HepG2 (cell line): Measurements from ENCODE around the gene EIF3J. TPM values are rescaled to one million over a fixed set of nuclear protein-coding genes. Genes with fewer than 3 reads are reported as not detected.

Source experiments
- ATAC-seq: fragments of 200-7000 bp; cut with Tn5 transposase; 3 replicates; pipeline ENCODE4 v1.9.1; 2020; ENCODE audit warnings: mild to moderate bottlenecking, moderate library complexity
- BruUV-seq: library from RNA; stranded (reverse); fragments of 400-500 nt; replicated peaks from 2 replicates; lab custom pipeline; 2021; lab: Mats Ljungman, UMichigan
- CTCF ChIA-PET: fragments of 300-600 bp; formaldehyde crosslinking; extraction: SDS; loops from one replicate; lab custom pipeline; 2021; ENCODE audit warnings: low total read pairs, inconsistent platforms, low intra/inter-chr PET ratio; lab: Yijun Ruan, JAX
- POLR2A ChIA-PET: fragments of 350-600 bp; sonication (Branson Sonifier 250); formaldehyde crosslinking; loops from one replicate; lab custom pipeline; 2020; ENCODE audit warnings: antibody characterized with exemption, inconsistent platforms; lab: Yijun Ruan, JAX
- DNase-seq: peaks from one replicate; pipeline ENCODE4 v3.0.0-alpha.2; 2015; ENCODE audit warnings: low spot score
- FAIRE-seq: peaks from 3 replicates; lab custom pipeline; 2011; peaks lifted over from hg19 to GRCh38; lab: Jason Lieb, UNC
- H2AFZ ChIP-seq: one replicate; pipeline ENCODE4 v1.6.1; 2011; ENCODE audit warnings: low read length, inconsistent platforms
- H3K27ac ChIP-seq: fragments of 300-600 bp; 3 replicates; pipeline ENCODE4 v1.8.0; 2011; ENCODE audit warnings: mixed run types, mild to moderate bottlenecking, mixed read lengths, low read length, inconsistent platforms; ENCODE audit not compliant: insufficient read depth; ENCODE audit errors: extremely low read length
- H3K27me3 ChIP-seq, 2 experiments: fragments of 200-600 bp in 1 of 2; 2 replicates in 1 of 2; 3 replicates in 1 of 2; pipeline versions ENCODE4 v1.6.0 to v1.8.0; 2011; ENCODE audit warnings: low read length in 2 of 2, mild to moderate bottlenecking in 2 of 2, moderate library complexity in 2 of 2, inconsistent platforms in 1 of 2; ENCODE audit not compliant: insufficient read depth in 2 of 2, control insufficient read depth in 1 of 2
- H3K36me3 ChIP-seq, 2 experiments: fragments of 200-600 bp in 1 of 2; replicated peaks in 1 of 2; 2 replicates in 1 of 2; 3 replicates in 1 of 2; pipeline versions ENCODE4 v1.5.1 to v1.8.0; 2011; ENCODE audit warnings: low read length in 2 of 2, inconsistent platforms in 1 of 2; ENCODE audit not compliant: insufficient read depth in 2 of 2, control insufficient read depth in 1 of 2
- H3K4me1 ChIP-seq: 2 replicates; pipeline ENCODE4 v1.5.1; 2012; ENCODE audit warnings: low read length, inconsistent platforms; ENCODE audit not compliant: insufficient read depth
- H3K4me2 ChIP-seq: 2 replicates; pipeline ENCODE4 v1.6.0; 2011; ENCODE audit warnings: low read depth, low read length, inconsistent platforms
- H3K4me3 ChIP-seq, 3 experiments: fragments of 200-600 bp in 1 of 3; sonication (generic), shearing (Covaris generic) in 1 of 3; replicated peaks in 1 of 3; 2 replicates each; pipeline ENCODE4 v1.5.1; 2011 to 2016; ENCODE audit warnings: low read length in 3 of 3, inconsistent platforms in 2 of 3, low read depth in 2 of 3, mild to moderate bottlenecking in 2 of 3, control low read depth in 1 of 3, mixed read lengths in 1 of 3; ENCODE audit not compliant: insufficient read depth in 1 of 3
- H3K79me2 ChIP-seq: one replicate; pipeline ENCODE4 v1.6.1; 2011; ENCODE audit warnings: low read length, inconsistent platforms; ENCODE audit not compliant: insufficient read depth
- H3K9ac ChIP-seq: 2 replicates; pipeline ENCODE4 v1.6.0; 2011; ENCODE audit warnings: mild to moderate bottlenecking, low read depth, low read length, inconsistent platforms; ENCODE audit not compliant: insufficient read depth
- H3K9me3 ChIP-seq: 2 replicates; pipeline ENCODE4 v1.5.1; 2012; ENCODE audit warnings: mild to moderate bottlenecking, low read length
- H4K20me1 ChIP-seq: 2 replicates; pipeline ENCODE4 v1.6.0; 2011; ENCODE audit warnings: inconsistent platforms, mild to moderate bottlenecking, low read length, moderate library complexity; ENCODE audit not compliant: insufficient read depth
- ATAD3A ChIP-seq: sonication (generic); formaldehyde crosslinking; IDR thresholded peaks from 2 replicates; pipeline ENCODE4 v1.4.0; 2020; ENCODE audit warnings: missing genetic modification reagents
- BCL6 ChIP-seq: IDR thresholded peaks from 2 replicates; pipeline ENCODE4 v1.6.1; 2016; ENCODE audit warnings: missing genetic modification reagents, missing compliant biosample characterization
- DR1 ChIP-seq: sonication (generic); formaldehyde crosslinking; IDR thresholded peaks from 2 replicates; pipeline ENCODE4 v1.8.0; 2021; ENCODE audit warnings: mild to moderate bottlenecking, missing genetic modification reagents, inconsistent platforms
- FOXA3 ChIP-seq: IDR thresholded peaks from 2 replicates; pipeline ENCODE4 v1.6.1; 2016; ENCODE audit warnings: missing genetic modification reagents, missing compliant biosample characterization
- FOXJ3 ChIP-seq: sonication (generic); formaldehyde crosslinking; IDR thresholded peaks from 2 replicates; pipeline ENCODE4 v1.4.0; 2020; ENCODE audit warnings: missing genetic modification reagents, mild to moderate bottlenecking, borderline replicate concordance
- FOXP1 ChIP-seq, 2 experiments: fragments of 450-650 bp in 1 of 2; IDR thresholded peaks; 2 replicates each; pipeline ENCODE4 v1.6.1; 2017 to 2018; ENCODE audit warnings: antibody characterized with exemption in 1 of 2
- GATAD2A ChIP-seq: IDR thresholded peaks from 2 replicates; pipeline ENCODE4 v1.6.1; 2016
- HIVEP1 ChIP-seq: sonication (generic); formaldehyde crosslinking; IDR thresholded peaks from 2 replicates; pipeline ENCODE4 v1.4.0; 2020; ENCODE audit warnings: mild to moderate bottlenecking, missing genetic modification reagents
- HNF4A ChIP-seq: sonication (generic); formaldehyde crosslinking; IDR thresholded peaks from 2 replicates; pipeline ENCODE4 v1.4.0; 2020; ENCODE audit warnings: missing genetic modification reagents
- HOXA5 ChIP-seq: sonication (generic); formaldehyde crosslinking; IDR thresholded peaks from 2 replicates; pipeline ENCODE4 v1.4.0; 2020; ENCODE audit warnings: missing genetic modification reagents
- JUN ChIP-seq: sonication (generic); formaldehyde crosslinking; IDR thresholded peaks from 2 replicates; pipeline ENCODE4 v1.4.0; 2020; ENCODE audit warnings: mild to moderate bottlenecking, missing genetic modification reagents
- NFE2L2 ChIP-seq: fragments of 150-350 bp; IDR thresholded peaks from 2 replicates; pipeline ENCODE4 v1.6.1; 2014; ENCODE audit warnings: low read length
- SP1 ChIP-seq, 2 experiments: fragments of 450-650 bp in 1 of 2; sonication (generic) in 1 of 2; formaldehyde crosslinking in 1 of 2; IDR thresholded peaks; 2 replicates each; pipeline versions ENCODE4 v1.4.0 to v1.6.1; 2016 to 2020; ENCODE audit warnings: missing genetic modification reagents in 1 of 2
- TCF7L2 ChIP-seq: IDR thresholded peaks from 2 replicates; pipeline ENCODE4 v1.6.1; 2011; ENCODE audit warnings: mild to moderate bottlenecking, low read depth, low read length, moderate library complexity
- ZMYM4 ChIP-seq: sonication (generic); formaldehyde crosslinking; IDR thresholded peaks from 2 replicates; pipeline ENCODE4 v1.8.1; 2023; ENCODE audit warnings: mild to moderate bottlenecking, missing genetic modification reagents
- ZNF576 ChIP-seq: sonication (generic); formaldehyde crosslinking; IDR thresholded peaks from 2 replicates; pipeline ENCODE4 v1.4.0; 2020; ENCODE audit warnings: mild to moderate bottlenecking, missing genetic modification reagents
- ZNF577 ChIP-seq: sonication (generic); formaldehyde crosslinking; IDR thresholded peaks from 2 replicates; pipeline ENCODE4 v1.4.0; 2020; ENCODE audit warnings: mild to moderate bottlenecking, low read depth, missing genetic modification reagents, borderline replicate concordance
- ZNF772 ChIP-seq: sonication (generic); formaldehyde crosslinking; IDR thresholded peaks from 2 replicates; pipeline ENCODE4 v1.5.0; 2020; ENCODE audit warnings: mild to moderate bottlenecking, missing genetic modification reagents
- ZNF816 ChIP-seq: sonication (generic); formaldehyde crosslinking; IDR thresholded peaks from 2 replicates; pipeline ENCODE4 v1.8.0; 2022; ENCODE audit warnings: missing genetic modification reagents, mild to moderate bottlenecking, borderline replicate concordance
- ZNF850 ChIP-seq: sonication (generic); formaldehyde crosslinking; conservative IDR thresholded peaks from 2 replicates; pipeline ENCODE4 v1.9.0; 2021; ENCODE audit warnings: mild to moderate bottlenecking, missing genetic modification reagents
- WGBS: methylation state at CpG from one replicate; pipeline ENCODE4 v1.1.6; 2017; ENCODE audit warnings: low lambda C conversion rate; 5-methylcytosine and 5-hydroxymethylcytosine counted together
- in situ Hi-C: cut with HindIII; loops from 2 replicates; pipeline ENCODE4 v1.10.0; 2017; ENCODE audit warnings: low pct_unique_long_range_greater_than_20kb; ENCODE audit not compliant: extremely low pct_ligation_motif_present
- intact Hi-C: fragments of 100-400 bp; cut with micrococcal nuclease; formaldehyde crosslinking; loops from one replicate; pipeline ENCODE4 v1.10.0; 2022; ENCODE audit not compliant: unreplicated experiment
- polyA plus RNA-seq, 8 experiments: library from polyadenylated mRNA; depleted of rRNA in 3 of 8; stranded (reverse) in 7 of 8; unstranded in 1 of 8; fragments of >200 nt; fragmentation: Illumina TruSeq in 4 of 8; extraction: Trizol in 4 of 8; gene quantifications; 2 replicates each; pipeline versions ENCODE4 v1.2.1 to v1.2.3, GENCODE V29; 2011 to 2016; ENCODE audit warnings: low read depth in 4 of 8, missing spikeins in 1 of 8, mixed read lengths in 1 of 8; ENCODE audit not compliant: insufficient read depth in 1 of 8
- total RNA-seq, 5 experiments: library from RNA; depleted of rRNA; stranded (reverse); fragments of >200 nt; fragmentation: Illumina TruSeq; extraction: Trizol; gene quantifications; 2 replicates each; pipeline ENCODE4 v1.2.3, GENCODE V29; 2016; ENCODE audit warnings: low read depth in 1 of 5

The EIF3J gene
- total and polyA plus RNA-seq, 2 of the 13 experiments (the other 11 are each of a cell fraction or from before 2014, with no cell fraction given) = 51.7 to 69.2 TPM

DNA sequence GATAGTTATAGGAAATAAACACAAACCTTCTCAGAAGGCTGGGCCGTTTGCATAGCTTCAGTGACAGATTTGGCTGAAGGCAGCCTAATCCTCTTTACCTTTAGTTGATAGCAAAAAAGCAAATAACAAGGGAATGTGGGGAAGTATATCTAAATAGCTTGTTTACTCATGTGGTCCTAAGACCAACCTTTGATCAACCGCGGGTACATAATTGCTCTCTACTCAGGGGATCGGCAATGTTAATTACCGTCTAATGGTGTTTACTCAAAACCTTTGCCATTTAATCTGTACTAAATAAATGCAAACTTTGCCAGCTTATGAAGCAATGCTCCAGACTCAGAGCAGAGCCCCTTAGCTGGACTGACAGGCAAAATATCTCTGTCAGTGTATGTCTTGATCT is 51.6 kb downstream of the EIF3J start (continued):
- 0 out of 2 replicates have a peak, but pooled peaks have one; percentile 25 for TF ChIP-seq BCL6 (CRISPR knock-in tag)
- TF ChIP-seq ATAD3A (CRISPR knock-in tag) = no peak
- 0 out of 2 replicates have a peak, but pooled peaks have one; percentile 17 for TF ChIP-seq ZMYM4
- no peak for TF ChIP-seq HIVEP1 (CRISPR knock-in tag)
- peak; percentile 45; the same call in 1 of the 2 replicates for TF ChIP-seq FOXA3
- TF ChIP-seq FOXP1 (IDR thresholded peaks at IDR 0.05) = no peak
- TF ChIP-seq FOXP1 (CRISPR knock-in tag; IDR thresholded peaks at IDR 0.05) = peak; percentile 26; the same call in 1 of the 2 replicates
- TF ChIP-seq HNF4A (CRISPR knock-in tag) = peak; percentile 24; the same call in 1 of the 2 replicates
- TF ChIP-seq, all 625 proteins: peak for 10

GRCh38 chr15:44591326-44591725 is 54.4 kb downstream of the EIF3J start:
- no peaks in the 10 kb centered on the region for H3K27me3 ChIP-seq
- CTCF ChIA-PET = interaction anchor here (0.7 kb wide), 1 partner anchor 148 kb away, joined by 3 read pairs; no protein-coding TSS in a partner anchor
- no TSS peak for BruUV-seq
- ATAC-seq = no peak
- no peaks in the 10 kb centered on the region for H4K20me1 ChIP-seq
- 96% methylated on average over 1 of the region's 1 CpG for WGBS
- no peak for FAIRE-seq
- intact Hi-C loops = no loop called here
- no peaks in the 10 kb centered on the region for H3K79me2 ChIP-seq
- DNase-seq = no peak
- no peak overlapping the region for H3K4me3 ChIP-seq
- H3K4me2 ChIP-seq = no peak overlapping the region
- peaks cover 17 to 61% of the 10 kb centered on the region in 2 experiments for H3K36me3 ChIP-seq
- H2AFZ ChIP-seq = no peak overlapping the region
- H3K27ac ChIP-seq = no peak overlapping the region
- POLR2A ChIA-PET = interaction anchor here (0.7 kb wide), 1 partner anchor 388 kb away, joined by 3 read pairs; no protein-coding TSS in a partner anchor
- no peak for TF ChIP-seq FOXJ3 (CRISPR knock-in tag)
- TF ChIP-seq DR1 (CRISPR knock-in tag) = no peak
- TF ChIP-seq GATAD2A (CRISPR knock-in tag) = no peak
- no peak for TF ChIP-seq ZNF577
- TF ChIP-seq NFE2L2 = no peak
- TF ChIP-seq SP1 (IDR thresholded peaks at IDR 0.05) = no peak
- TF ChIP-seq SP1 (CRISPR knock-in tag; IDR thresholded peaks at IDR 0.05) = no peak
- no peak for TF ChIP-seq ZNF816
- no peak for TF ChIP-seq HOXA5
- TF ChIP-seq ZNF576 = no peak
- TF ChIP-seq JUN = no peak
- TF ChIP-seq ZNF772 (CRISPR knock-in tag) = no peak
- no peak for TF ChIP-seq ZNF850 (CRISPR knock-in tag)
- TF ChIP-seq TCF7L2 = no peak
- H3K9ac ChIP-seq = no peak overlapping the region
- in situ Hi-C loops = loop anchor here (25.0 kb wide), 1 partner anchor 321 kb away; no protein-coding TSS in a partner anchor
- H3K9me3 ChIP-seq = peaks cover 10% of the 10 kb centered on the region
- H3K4me1 ChIP-seq = peaks cover 6% of the 10 kb centered on the region; the same call in 1 of the 2 replicates
